ENCODE data around the gene OFD1.

The OFD1 gene

GRCh38 chrX:13778916-13779315 is 44.4 kb downstream of the OFD1 start:
- no peak for DNase-seq (ENCODE audit: insufficient read length, low spot score)
- TF ChIP-seq, protein P1, sequence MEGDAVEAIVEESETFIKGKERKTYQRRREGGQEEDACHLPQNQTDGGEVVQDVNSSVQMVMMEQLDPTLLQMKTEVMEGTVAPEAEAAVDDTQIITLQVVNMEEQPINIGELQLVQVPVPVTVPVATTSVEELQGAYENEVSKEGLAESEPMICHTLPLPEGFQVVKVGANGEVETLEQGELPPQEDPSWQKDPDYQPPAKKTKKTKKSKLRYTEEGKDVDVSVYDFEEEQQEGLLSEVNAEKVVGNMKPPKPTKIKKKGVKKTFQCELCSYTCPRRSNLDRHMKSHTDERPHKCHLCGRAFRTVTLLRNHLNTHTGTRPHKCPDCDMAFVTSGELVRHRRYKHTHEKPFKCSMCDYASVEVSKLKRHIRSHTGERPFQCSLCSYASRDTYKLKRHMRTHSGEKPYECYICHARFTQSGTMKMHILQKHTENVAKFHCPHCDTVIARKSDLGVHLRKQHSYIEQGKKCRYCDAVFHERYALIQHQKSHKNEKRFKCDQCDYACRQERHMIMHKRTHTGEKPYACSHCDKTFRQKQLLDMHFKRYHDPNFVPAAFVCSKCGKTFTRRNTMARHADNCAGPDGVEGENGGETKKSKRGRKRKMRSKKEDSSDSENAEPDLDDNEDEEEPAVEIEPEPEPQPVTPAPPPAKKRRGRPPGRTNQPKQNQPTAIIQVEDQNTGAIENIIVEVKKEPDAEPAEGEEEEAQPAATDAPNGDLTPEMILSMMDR (IDR thresholded peaks at IDR 0.05; ENCODE audit: insufficient read depth, missing control alignments) = no peak
- FAIRE-seq = no peak

DNA sequence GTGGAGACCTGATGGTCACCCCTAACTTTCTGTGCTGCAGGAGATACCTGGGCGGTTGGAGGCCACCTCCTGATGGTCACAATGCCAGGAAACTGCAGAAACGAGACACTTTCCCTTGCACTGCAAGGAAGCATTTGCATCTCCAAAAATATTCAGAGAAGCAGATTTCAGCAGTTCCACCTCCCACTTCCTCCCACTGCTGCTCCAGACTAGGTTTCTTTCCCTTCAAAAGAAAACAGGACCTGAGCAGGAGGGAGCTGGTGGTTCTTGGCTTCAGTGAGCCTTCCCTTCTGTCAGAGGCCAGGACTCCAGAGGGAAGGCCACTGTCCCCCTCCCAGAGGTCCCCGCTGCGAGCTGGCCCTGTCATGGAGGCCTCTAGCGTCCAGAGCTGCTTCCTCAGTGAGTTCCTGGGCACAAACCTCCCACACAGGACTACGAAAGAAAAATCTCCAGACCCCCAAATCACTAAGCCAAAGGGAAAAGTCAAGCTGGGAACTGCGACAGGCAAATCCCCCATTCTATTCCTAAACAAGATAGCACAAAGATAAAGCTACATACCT is 46.4 kb downstream of the OFD1 start:
- no peak for DNase-seq (ENCODE audit: insufficient read length, low spot score)
- TF ChIP-seq, protein P1 (IDR thresholded peaks at IDR 0.05; ENCODE audit: insufficient read depth, missing control alignments) = no peak
- FAIRE-seq = no peak

- TF ChIP-seq, protein P1 (IDR thresholded peaks at IDR 0.05; ENCODE audit: insufficient read depth, missing control alignments) = no peak
- no peak for FAIRE-seq
- no peak for DNase-seq (ENCODE audit: insufficient read length, low spot score)
Measured at GRCh38 chrX:13786048-13786447, 51.5 kb downstream of the OFD1 start.

- FAIRE-seq = no peak
- TF ChIP-seq, protein P1 (IDR thresholded peaks at IDR 0.05; ENCODE audit: insufficient read depth, missing control alignments) = no peak
- DNase-seq (ENCODE audit: insufficient read length, low spot score) = no peak
Measured at GRCh38 chrX:13790206-13791131, 55.9 kb downstream of the OFD1 start.

DNA sequence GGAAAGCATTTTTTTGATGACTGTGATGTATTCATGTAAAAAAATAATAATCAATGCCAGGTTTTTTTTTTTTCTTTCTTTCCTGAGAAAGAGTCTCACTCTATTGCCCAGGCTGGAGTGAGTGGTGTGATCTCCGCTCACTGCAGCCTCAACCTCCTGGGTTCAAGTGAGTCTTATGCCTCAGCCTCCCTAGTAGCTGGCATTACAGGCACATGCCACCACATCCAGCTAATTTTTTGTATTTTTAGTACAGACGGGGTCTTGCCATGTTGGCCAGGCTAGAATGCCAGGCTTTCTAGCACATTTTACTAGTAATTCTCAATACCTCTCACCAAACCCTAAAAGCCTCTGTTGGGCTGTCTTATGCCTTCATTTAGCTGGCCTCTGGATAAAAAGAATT is 56.6 kb downstream of the OFD1 start:
- TF ChIP-seq, protein P1 (IDR thresholded peaks at IDR 0.05; ENCODE audit: insufficient read depth, missing control alignments) = no peak
- no peak for FAIRE-seq
- no peak for DNase-seq (ENCODE audit: insufficient read length, low spot score)

GRCh38 chrX:13791559-13791958 is 57.0 kb downstream of the OFD1 start:
- FAIRE-seq (no peak), DNase-seq (ENCODE audit: insufficient read length, low spot score) (no peak)
- TF ChIP-seq, protein P1 (IDR thresholded peaks at IDR 0.05; ENCODE audit: insufficient read depth, missing control alignments) = no peak

- FAIRE-seq = no peak
- TF ChIP-seq, protein P1 (IDR thresholded peaks at IDR 0.05; ENCODE audit: insufficient read depth, missing control alignments) = no peak
- no peak for DNase-seq (ENCODE audit: insufficient read length, low spot score)
Measured at GRCh38 chrX:13793897-13794296, 59.3 kb downstream of the OFD1 start.
